H9 (cell line): ENCODE results near the gene MMP24OS. TPM values are rescaled to one million over a fixed set of nuclear protein-coding genes. Genes with fewer than 3 reads are reported as not detected.

Source experiments
- DNase-seq: peaks from one replicate; pipeline ENCODE4 v3.0.0-alpha.2; 2017
- H2AFZ ChIP-seq: one replicate; pipeline ENCODE4 v1.6.1; 2013; ENCODE audit warnings: mild to moderate bottlenecking, low read length, control low read depth, moderate library complexity
- H2AK5ac ChIP-seq: 2 replicates; pipeline ENCODE4 v1.6.1; 2013; ENCODE audit warnings: low read length, control low read depth, mixed read lengths; ENCODE audit not compliant: insufficient read length
- H2BK120ac ChIP-seq: one replicate; pipeline ENCODE4 v1.6.1; 2013; ENCODE audit warnings: low read depth, mild to moderate bottlenecking, low read length, control low read depth, inconsistent platforms; ENCODE audit not compliant: poor library complexity, severe bottlenecking
- H2BK12ac ChIP-seq: 2 replicates; pipeline ENCODE4 v1.6.1; 2013; ENCODE audit warnings: low read length, control low read depth, mixed read lengths, low read depth; ENCODE audit not compliant: insufficient read length
- H2BK15ac ChIP-seq: 2 replicates; pipeline ENCODE4 v1.6.1; 2013; ENCODE audit warnings: low read depth, low read length, control low read depth
- H2BK20ac ChIP-seq: one replicate; pipeline ENCODE4 v1.6.1; 2013; ENCODE audit warnings: low read depth, mild to moderate bottlenecking, low read length, control low read depth, inconsistent platforms; ENCODE audit not compliant: poor library complexity, severe bottlenecking
- H2BK5ac ChIP-seq: 2 replicates; pipeline ENCODE4 v1.6.1; 2013; ENCODE audit warnings: low read length, control low read depth, mixed read lengths; ENCODE audit not compliant: insufficient read length
- H3K14ac ChIP-seq: 2 replicates; pipeline ENCODE4 v1.6.1; 2013; ENCODE audit warnings: low read length, control low read depth; ENCODE audit not compliant: insufficient read depth
- H3K18ac ChIP-seq: 2 replicates; pipeline ENCODE4 v1.6.1; 2013; ENCODE audit warnings: low read depth, mild to moderate bottlenecking, mixed read lengths, low read length, control low read depth; ENCODE audit not compliant: insufficient read length
- H3K23ac ChIP-seq: 2 replicates; pipeline ENCODE4 v1.6.1; 2013; ENCODE audit warnings: low read length, control low read depth, mixed read lengths, low read depth; ENCODE audit not compliant: insufficient read length
- H3K23me2 ChIP-seq: 2 replicates; pipeline ENCODE4 v1.6.1; 2013; ENCODE audit warnings: low read depth, mild to moderate bottlenecking, mixed read lengths, low read length, control low read depth; ENCODE audit not compliant: insufficient read length, poor library complexity, severe bottlenecking
- H3K27ac ChIP-seq: 2 replicates; pipeline ENCODE4 v1.5.1; 2013; ENCODE audit warnings: low read length, control low read depth, mixed read lengths, low read depth; ENCODE audit not compliant: insufficient read length
- H3K27me3 ChIP-seq: 2 replicates; pipeline ENCODE4 v1.6.1; 2013; ENCODE audit warnings: low read length, control low read depth, inconsistent platforms; ENCODE audit not compliant: insufficient read depth
- H3K4ac ChIP-seq: 2 replicates; pipeline ENCODE4 v1.6.1; 2013; ENCODE audit warnings: low read depth, mild to moderate bottlenecking, control low read depth, inconsistent platforms, low read length, moderate library complexity
- H3K4me1 ChIP-seq: 2 replicates; pipeline ENCODE4 v1.6.1; 2013; ENCODE audit warnings: low read length, control low read depth, inconsistent platforms; ENCODE audit not compliant: insufficient read depth
- H3K4me2 ChIP-seq: 2 replicates; pipeline ENCODE4 v1.6.1; 2013; ENCODE audit warnings: low read length, control low read depth, mixed read lengths; ENCODE audit not compliant: insufficient read length, insufficient read depth
- H3K56ac ChIP-seq: 2 replicates; pipeline ENCODE4 v1.6.1; 2013; ENCODE audit warnings: low read depth, mild to moderate bottlenecking, mixed read lengths, low read length, control low read depth; ENCODE audit not compliant: insufficient read length
- H3K79me1 ChIP-seq: 2 replicates; pipeline ENCODE4 v1.6.1; 2013; ENCODE audit warnings: low read depth, mild to moderate bottlenecking, moderate library complexity, low read length, control low read depth, inconsistent platforms; ENCODE audit not compliant: insufficient read depth, poor library complexity, severe bottlenecking
- H3K79me2 ChIP-seq: 2 replicates; pipeline ENCODE4 v1.6.1; 2013; ENCODE audit warnings: low read length, control low read depth, inconsistent platforms; ENCODE audit not compliant: insufficient read depth
- H3K9ac ChIP-seq: 2 replicates; pipeline ENCODE4 v1.6.1; 2013; ENCODE audit warnings: low read length, control low read depth, mixed read lengths; ENCODE audit not compliant: insufficient read length; ENCODE audit errors: extremely low read depth
- H3K9me3 ChIP-seq: one replicate; pipeline ENCODE4 v1.6.1; 2013; ENCODE audit warnings: low read depth, low read length, inconsistent platforms; ENCODE audit not compliant: control insufficient read depth
- H3T11ph ChIP-seq: one replicate; pipeline ENCODE4 v1.6.1; 2013; ENCODE audit warnings: mild to moderate bottlenecking, low read length, control low read depth, inconsistent platforms
- H4K20me1 ChIP-seq: one replicate; pipeline ENCODE4 v1.6.1; 2013; ENCODE audit not compliant: control insufficient read depth, insufficient read length, insufficient read depth
- H4K5ac ChIP-seq: 2 replicates; pipeline ENCODE4 v1.6.1; 2013; ENCODE audit warnings: low read depth, mild to moderate bottlenecking, mixed read lengths, low read length, control low read depth; ENCODE audit not compliant: insufficient read length
- H4K8ac ChIP-seq: replicated peaks from 2 replicates; pipeline ENCODE4 v1.6.1; 2013; ENCODE audit warnings: low read length, control low read depth, mixed read lengths, low read depth; ENCODE audit not compliant: insufficient read length
- H4K91ac ChIP-seq: 2 replicates; pipeline ENCODE4 v1.6.1; 2013; ENCODE audit warnings: low read depth, mild to moderate bottlenecking, moderate library complexity, mixed read lengths, low read length, control low read depth; ENCODE audit not compliant: insufficient read length
- H3K27ac Mint-ChIP-seq, 3 experiments: 2 replicates in 2 of 3; 3 replicates in 1 of 3; pipeline ENCODE4 v1.8.0; 2020 to 2021; ENCODE audit warnings: mixed read lengths in 3 of 3, mild to moderate bottlenecking in 1 of 3, moderate library complexity in 1 of 3
- H3K27me3 Mint-ChIP-seq: 2 replicates; pipeline ENCODE4 v1.8.0; 2021; ENCODE audit warnings: low read depth, mild to moderate bottlenecking, moderate library complexity, mixed read lengths
- H3K36me3 Mint-ChIP-seq, 3 experiments: 2 replicates in 2 of 3; 3 replicates in 1 of 3; pipeline ENCODE4 v1.8.0; 2020 to 2021; ENCODE audit warnings: low read depth in 3 of 3, mixed read lengths in 3 of 3; ENCODE audit not compliant: insufficient read depth in 1 of 3
- H3K4me1 Mint-ChIP-seq, 2 experiments: 2 replicates each; pipeline ENCODE4 v1.8.0; 2020; ENCODE audit warnings: mixed read lengths in 2 of 2
- H3K4me3 Mint-ChIP-seq, 2 experiments: 2 replicates in 1 of 2; 3 replicates in 1 of 2; pipeline ENCODE4 v1.8.0; 2020 to 2021; ENCODE audit warnings: mild to moderate bottlenecking in 2 of 2, mixed read lengths in 2 of 2, moderate library complexity in 1 of 2
- H3K9me3 Mint-ChIP-seq, 2 experiments: 2 replicates in 1 of 2; 3 replicates in 1 of 2; pipeline ENCODE4 v1.8.0; 2020; ENCODE audit warnings: mild to moderate bottlenecking in 2 of 2, mixed read lengths in 2 of 2, moderate library complexity in 1 of 2
- CTCF ChIP-seq: fragments of 200-600 bp; sonication (generic); conservative IDR thresholded peaks from 3 replicates; pipeline ENCODE4 v1.8.0; 2021; ENCODE audit warnings: antibody characterized with exemption, mild to moderate bottlenecking
- WGBS: extraction: QIAGEN DNeasy Blood & Tissue Kit; methylation state at CpG from one replicate; pipeline ENCODE4 v1.1.7; 2013; ENCODE audit warnings: missing lambda C conversion rate, low lambda C conversion rate, mixed read lengths; ENCODE audit not compliant: insufficient read length; ENCODE audit errors: extremely low coverage; 5-methylcytosine and 5-hydroxymethylcytosine counted together
- total RNA-seq: library from RNA; stranded (reverse); gene quantifications from 2 replicates; pipeline ENCODE4 v1.2.1, GENCODE V29; 2021

MMP24OS gene
- total RNA-seq, 1 experiment from 2014 or later, result 43.8 TPM

- Mint-ChIP-seq H3K4me3 (no peak overlapping the region), H3K4me1 (peaks cover 18 to 22% of the 10 kb centered on the region in 2 experiments), H3K9me3 (peaks cover 0 to 3% of the 10 kb centered on the region in 2 experiments; a peak in 2 of 5 replicates), H3K27ac (no peak overlapping the region), H3K27me3 (peaks cover 2% of the 10 kb centered on the region; the same call in 1 of the 2 replicates), H3K36me3 (peaks cover 0 to 14% (median 5%) of the 10 kb centered on the region in 3 experiments; a peak in 4 of 7 replicates)
- H4K8ac ChIP-seq, result no peak overlapping the region
- no peak overlapping the region for H2BK5ac ChIP-seq
- no peak overlapping the region for H3K9ac ChIP-seq
- H2BK120ac ChIP-seq, result no peak overlapping the region
- H3K14ac ChIP-seq, result no peak overlapping the region
- H2AK5ac ChIP-seq, result no peak overlapping the region
- no peak overlapping the region for H4K5ac ChIP-seq
- H3K9me3 ChIP-seq, result no peaks in the 10 kb centered on the region
- no peak overlapping the region for H3K23ac ChIP-seq
- no peaks in the 10 kb centered on the region for H4K20me1 ChIP-seq
- no peaks in the 10 kb centered on the region for H3K23me2 ChIP-seq
- no peak overlapping the region for H3K18ac ChIP-seq
- H2BK12ac ChIP-seq, result no peak overlapping the region
- H3K27ac ChIP-seq, result no peak overlapping the region
- no peak for TF ChIP-seq CTCF
- no peaks in the 10 kb centered on the region for H3K79me2 ChIP-seq
- H3K4me2 ChIP-seq, result no peak overlapping the region
- no peaks in the 10 kb centered on the region for H3K79me1 ChIP-seq
- H2BK15ac ChIP-seq, result no peak overlapping the region
- H2BK20ac ChIP-seq, result no peak overlapping the region
- no peak overlapping the region for H3T11ph ChIP-seq
- no peak for DNase-seq
- WGBS, result no CpG with 5 or more reads among the region's 4 CpGs
- H3K4ac ChIP-seq, result no peak overlapping the region
- H3K4me1 ChIP-seq, result peaks cover 8% of the 10 kb centered on the region; the same call in 1 of the 2 replicates
- H4K91ac ChIP-seq, result no peak overlapping the region
- H3K56ac ChIP-seq, result no peak overlapping the region
- H2AFZ ChIP-seq, result no peak overlapping the region
- H3K27me3 ChIP-seq, result no peaks in the 10 kb centered on the region
Observed at GRCh38 chr20:35238170-35238569, 39.8 kb downstream of the MMP24OS start.
